8988T (cell line): ENCODE results near the gene RDH5.

Experiments
- DNase-seq: peaks from one replicate; pipeline ENCODE4 v3.0.0; 2011

Gene RDH5

GRCh38 chr12:55720071-55720564 is at the start of gene RDH5:
TSS of gene RDH5 (plus strand) at chr12:55720393. CDS start at chr12:55721185, 792 bp downstream.
- no peak for DNase-seq

DNA sequence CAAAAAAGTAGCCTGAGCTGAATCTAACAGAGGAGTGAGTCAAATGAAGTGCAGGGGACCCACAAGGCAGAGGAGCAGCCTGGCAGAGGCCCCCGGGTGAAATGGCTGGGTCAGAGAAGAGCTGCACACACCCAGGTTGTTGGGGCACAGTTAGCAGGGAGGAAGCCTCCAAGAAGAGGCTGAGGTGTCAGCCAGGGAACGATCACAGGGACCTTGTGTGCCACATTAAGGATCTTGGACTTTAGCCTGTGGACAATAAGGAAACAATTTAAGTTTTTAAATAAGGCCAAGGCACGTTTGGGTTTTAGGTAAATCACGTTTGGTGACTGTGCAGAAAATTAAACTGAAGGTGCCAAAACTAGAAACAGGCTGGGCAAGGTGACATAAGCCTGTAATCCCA is 48.4 kb upstream of the RDH5 start:
- DNase-seq = no peak

GRCh38 chr12:55673638-55674037 is 46.6 kb upstream of the RDH5 start:
- no peak for DNase-seq

- DNase-seq = no peak
These were observed 44.5 kb upstream of the RDH5 start for GRCh38 chr12:55675666-55676065.

DNA sequence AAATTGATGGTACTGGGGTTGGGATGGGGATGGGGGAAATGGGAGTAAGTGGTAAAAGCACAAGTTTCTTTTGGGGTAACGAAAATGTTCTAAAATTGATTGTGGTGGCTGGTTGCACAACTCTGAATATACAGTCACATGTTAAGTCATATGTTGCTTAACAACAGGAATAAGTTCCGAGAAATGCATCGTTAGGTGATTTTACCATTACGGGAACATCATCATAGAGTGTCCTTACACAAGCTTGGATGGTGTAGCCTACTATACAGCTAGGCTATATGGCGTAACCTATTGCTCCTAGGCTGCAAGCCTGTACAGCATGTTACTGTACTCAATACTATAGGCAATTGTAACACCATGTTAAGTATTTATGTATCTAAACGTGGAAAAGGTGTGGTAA is 43.5 kb upstream of the RDH5 start:
- no peak for DNase-seq

GRCh38 chr12:55679691-55680090 is 40.5 kb upstream of the RDH5 start:
- no peak for DNase-seq

GRCh38 chr12:55681142-55682077 is 38.8 kb upstream of the RDH5 start:
- peak; percentile 52 for DNase-seq

- no peak for DNase-seq
These were observed 38.0 kb upstream of the RDH5 start for GRCh38 chr12:55682087-55682796.

- no peak for DNase-seq
These were observed 36.5 kb upstream of the RDH5 start for GRCh38 chr12:55683676-55684075.

DNA sequence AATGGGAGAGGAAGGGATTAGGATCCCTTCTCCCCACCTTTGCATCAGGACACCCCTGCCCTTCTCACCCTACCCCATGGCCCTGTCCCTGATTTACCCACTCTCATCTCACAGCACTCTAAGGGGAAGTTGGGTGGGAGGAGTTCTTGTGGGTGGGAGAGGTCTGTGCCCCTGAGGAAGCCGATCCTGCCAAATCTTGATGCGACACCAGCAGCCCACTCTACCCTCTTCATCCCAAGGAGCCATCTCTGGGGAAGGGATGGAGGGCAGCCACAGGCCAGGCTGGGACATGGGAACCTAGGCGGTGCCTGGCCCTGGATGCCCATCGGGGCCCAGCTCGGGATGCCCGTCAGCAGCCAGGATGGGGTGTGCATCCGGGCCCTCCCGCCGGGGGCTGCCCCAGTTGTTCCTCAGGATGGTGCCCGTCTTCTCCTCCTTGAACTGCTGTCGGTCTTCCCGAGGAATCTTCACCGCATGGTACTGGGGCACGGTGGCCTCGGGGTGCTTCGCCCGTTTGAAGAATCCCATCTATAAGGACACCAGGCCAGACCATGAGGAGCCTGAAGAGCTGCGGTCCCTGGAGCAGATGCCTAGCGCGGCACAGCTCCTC is 35.3 kb upstream of the RDH5 start:
- DNase-seq = no peak

DNA sequence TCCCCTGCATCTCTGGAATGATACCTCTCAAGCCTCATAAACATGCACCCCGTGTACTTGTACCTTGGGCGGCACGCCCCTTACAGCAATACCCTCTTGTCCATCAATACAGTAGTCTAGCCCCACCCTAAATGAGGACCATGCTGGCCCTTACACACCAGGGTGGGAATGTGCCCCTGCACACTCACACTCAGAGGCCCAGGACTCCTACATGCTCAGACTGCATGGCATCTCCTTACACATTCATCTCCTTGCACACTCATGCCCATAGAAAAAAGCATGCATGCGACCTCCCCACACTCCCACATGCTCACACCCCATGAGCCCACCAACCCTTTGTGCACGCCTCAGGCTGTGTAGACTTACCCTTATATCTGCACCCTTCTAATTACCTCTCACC is 34.5 kb upstream of the RDH5 start:
- no peak for DNase-seq

DNA sequence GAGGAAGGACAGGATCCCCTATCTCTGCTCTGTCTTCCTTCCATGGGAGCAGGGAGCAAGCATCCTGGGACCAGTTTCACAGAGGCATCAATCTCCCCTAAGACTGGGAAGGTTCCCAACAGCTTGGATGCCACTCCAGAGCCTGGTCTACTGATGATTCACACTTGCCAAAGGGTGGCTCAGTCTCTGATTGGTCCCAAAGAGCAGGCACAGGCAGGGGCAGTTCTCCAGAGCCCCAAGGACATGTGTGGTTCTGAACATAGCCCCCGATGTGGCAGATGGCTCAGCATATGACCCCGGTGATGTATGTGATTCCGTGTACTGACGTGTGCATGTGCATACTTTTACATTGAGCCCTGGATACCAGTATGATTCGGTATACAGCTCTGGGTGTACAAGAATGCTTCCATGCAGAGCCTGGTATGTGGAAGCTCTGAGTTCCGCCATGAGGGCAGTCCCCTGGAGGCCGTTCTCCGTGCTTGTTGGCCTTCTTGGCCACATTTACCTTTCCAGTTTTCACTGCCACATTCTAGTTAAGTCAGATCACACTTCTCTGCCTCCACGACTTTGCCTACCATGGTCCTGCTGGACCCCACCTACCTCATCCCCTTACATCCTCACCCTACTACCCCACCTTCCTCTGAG is 33.7 kb upstream of the RDH5 start:
- DNase-seq = no peak

DNA sequence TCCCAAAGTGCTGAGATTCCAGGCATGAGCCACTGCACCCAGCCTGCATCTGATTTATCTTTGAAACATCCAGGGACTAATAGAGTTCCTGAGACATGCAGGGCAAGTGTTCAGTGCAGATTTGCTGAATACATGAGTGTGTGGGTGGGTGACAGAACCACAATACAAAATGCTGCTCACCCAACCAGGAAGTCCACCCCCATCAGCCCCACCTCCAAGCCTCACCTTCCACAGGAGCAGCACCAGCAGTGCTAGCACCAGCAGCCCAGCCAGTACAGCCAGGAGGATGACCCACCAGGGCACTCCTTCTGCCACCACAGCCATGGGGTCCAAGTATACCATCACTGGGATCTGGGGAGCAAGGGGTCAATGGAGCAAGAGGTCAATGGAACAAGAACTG is 32.4 kb upstream of the RDH5 start:
- no peak for DNase-seq

DNA sequence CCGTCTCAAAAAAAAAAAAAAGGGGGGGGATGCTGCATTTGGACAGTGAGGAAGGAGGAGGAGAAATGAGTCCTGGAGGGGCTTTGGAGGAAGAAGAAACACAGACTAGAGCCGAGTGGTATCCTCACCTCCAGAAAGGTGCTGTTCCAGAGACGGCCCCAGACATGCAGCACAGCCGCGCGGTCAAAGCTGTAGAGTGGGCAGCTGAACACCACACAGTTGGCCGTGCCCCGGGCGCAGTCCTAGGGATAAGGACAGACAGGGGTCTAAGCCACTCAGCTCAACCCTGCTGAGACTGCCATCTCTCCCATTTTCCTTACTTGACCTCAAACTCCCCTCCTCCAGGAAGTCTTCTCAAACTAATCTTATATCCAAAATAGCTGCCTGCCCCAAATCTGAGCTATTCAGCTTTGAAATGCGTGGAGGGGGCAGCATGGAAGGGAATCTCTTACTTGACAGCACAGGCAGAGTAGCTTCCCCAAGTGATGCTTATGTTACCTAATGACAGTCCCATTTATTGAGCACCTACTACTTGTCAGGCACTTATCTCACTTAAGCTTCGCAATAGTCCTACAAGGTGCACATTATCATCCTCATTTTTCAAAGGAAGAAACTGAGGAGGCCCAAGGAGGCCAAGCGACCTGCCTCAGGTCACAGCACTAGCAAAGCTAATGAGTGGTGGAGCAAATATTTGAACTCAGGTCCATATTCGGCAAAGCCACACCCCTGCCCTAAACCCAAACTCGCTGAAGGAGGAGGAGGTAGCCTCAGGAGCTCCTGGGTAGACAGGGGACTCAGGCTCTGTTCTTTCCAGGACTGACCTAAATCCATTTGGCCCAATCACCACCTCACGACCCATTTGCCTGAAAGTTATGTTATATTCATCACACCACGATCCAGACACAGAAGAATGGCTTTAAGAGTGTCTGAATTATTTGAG is 31.2 kb upstream of the RDH5 start:
- no peak for DNase-seq

GRCh38 chr12:55692631-55693322 is 27.4 kb upstream of the RDH5 start:
- no peak for DNase-seq

DNA sequence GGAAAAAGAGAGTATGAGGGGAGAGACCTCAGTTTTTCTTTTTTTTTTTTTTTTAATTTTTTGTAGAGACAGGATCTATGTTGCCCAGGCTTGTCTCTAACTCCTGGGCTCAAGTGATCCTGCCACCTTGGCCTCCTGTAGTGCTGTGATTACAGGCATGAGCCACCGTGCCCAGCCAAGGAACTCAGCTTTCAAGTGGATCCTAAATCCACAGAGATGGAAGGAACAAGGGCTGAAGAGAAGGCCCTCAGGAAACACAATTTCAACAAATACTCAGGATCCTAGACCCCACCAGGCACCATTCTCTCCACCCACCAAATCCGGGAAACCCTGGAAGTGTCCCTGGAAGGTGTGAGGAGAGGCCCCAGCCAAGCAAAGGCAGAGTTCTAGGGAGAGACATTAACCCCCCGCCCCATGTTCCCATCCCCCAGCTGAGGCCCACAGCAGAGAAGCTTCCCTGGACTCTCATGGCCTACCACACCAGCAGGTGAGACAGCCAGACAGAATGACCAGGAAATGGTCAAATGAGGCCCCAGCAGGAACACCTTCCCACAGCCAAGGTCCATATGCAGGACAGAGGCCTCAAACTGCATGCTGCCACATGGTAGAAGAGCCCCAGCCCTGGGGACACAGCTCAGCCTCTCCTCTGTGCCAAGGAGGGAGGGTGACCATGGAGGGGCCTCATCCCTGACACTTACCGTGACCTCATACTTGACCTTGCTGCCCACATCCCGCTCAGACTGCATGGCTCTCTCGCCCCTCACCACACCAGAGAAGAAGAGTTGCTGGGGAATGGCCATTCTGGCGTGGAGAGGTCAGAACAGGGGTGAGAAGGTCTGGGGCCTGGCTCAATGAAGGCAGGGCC is 26.6 kb upstream of the RDH5 start:
- no peak for DNase-seq

GRCh38 chr12:55694188-55694515 is 26.0 kb upstream of the RDH5 start:
- no peak for DNase-seq

GRCh38 chr12:55694651-55695050 is 25.5 kb upstream of the RDH5 start:
- no peak for DNase-seq

GRCh38 chr12:55695349-55695748 is 24.8 kb upstream of the RDH5 start:
- no peak for DNase-seq

- no peak for DNase-seq
These were observed 24.1 kb upstream of the RDH5 start for GRCh38 chr12:55696141-55696540.
